ENCODE measurements around the gene IQSEC1. TPM values are rescaled to one million over a fixed set of nuclear protein-coding genes. Genes with fewer than 3 reads are reported as not detected.
A peak's percentile ranks its signal among the peaks of the same experiment; 100 is the strongest.

IQSEC1 gene
- total RNA-seq, 1 donor from 2014 or later, result 31.3 TPM

GRCh38 chr3:12909710-12910109 lies 163.5 kb downstream of the IQSEC1 start:
- DNase-seq (ENCODE audit: low read depth, low spot score), result no peak
- Mint-ChIP-seq H3K4me3 (no peak overlapping the region), H3K4me1 (no peaks in the 10 kb centered on the region), H3K27ac (ENCODE audit: unreplicated experiment) (no peak overlapping the region), H3K36me3 (ENCODE audit: low read depth) (no peaks in the 10 kb centered on the region), H3K27me3 (ENCODE audit: low read depth) (no peaks in the 10 kb centered on the region), H3K9me3 (no peaks in the 10 kb centered on the region)
- no peak for TF ChIP-seq CTCF (conservative IDR thresholded peaks at IDR 0.05)

DNA sequence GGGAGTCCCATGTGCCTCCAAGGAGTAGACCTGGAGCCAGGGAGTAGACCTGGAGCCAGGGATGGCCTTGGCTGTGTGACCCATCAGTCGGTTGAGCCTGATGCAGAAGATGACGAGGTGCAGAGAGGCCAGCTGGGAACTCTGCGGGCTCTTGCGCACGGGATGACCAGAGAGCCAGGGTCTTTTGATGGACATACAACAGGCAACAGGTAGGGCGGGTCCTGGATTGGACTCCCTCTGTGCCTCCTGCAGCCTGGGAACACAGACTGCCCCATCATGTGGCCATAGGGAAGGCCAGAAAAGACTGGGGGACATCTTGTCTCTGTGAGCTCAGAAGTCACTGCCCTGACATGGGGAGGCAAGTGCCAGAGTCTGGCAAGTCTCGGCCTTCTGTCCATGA lies 164.4 kb downstream of the IQSEC1 start:
- Mint-ChIP-seq H3K4me3 (no peak overlapping the region), H3K4me1 (no peaks in the 10 kb centered on the region), H3K27me3 (ENCODE audit: low read depth) (no peaks in the 10 kb centered on the region), H3K36me3 (ENCODE audit: low read depth) (no peaks in the 10 kb centered on the region), H3K9me3 (no peaks in the 10 kb centered on the region), H3K27ac (ENCODE audit: unreplicated experiment) (peak overlapping the region; percentile 12)
- TF ChIP-seq CTCF (conservative IDR thresholded peaks at IDR 0.05), result no peak
- no peak for DNase-seq (ENCODE audit: low read depth, low spot score)

- no peaks in the 10 kb centered on the region for H3K4me1 Mint-ChIP-seq
- no peak for DNase-seq (ENCODE audit: low read depth, low spot score)
- no peak overlapping the region for H3K4me3 Mint-ChIP-seq
- H3K27ac Mint-ChIP-seq (ENCODE audit: unreplicated experiment), result no peak overlapping the region
- H3K36me3 Mint-ChIP-seq (ENCODE audit: low read depth), result no peaks in the 10 kb centered on the region
- no peak for TF ChIP-seq CTCF (conservative IDR thresholded peaks at IDR 0.05)
- H3K9me3 Mint-ChIP-seq, result no peaks in the 10 kb centered on the region
- H3K27me3 Mint-ChIP-seq (ENCODE audit: low read depth), result no peaks in the 10 kb centered on the region
These were observed 165.0 kb downstream of the IQSEC1 start for GRCh38 chr3:12908136-12908730.

- TF ChIP-seq CTCF (conservative IDR thresholded peaks at IDR 0.05), result no peak
- no peak for DNase-seq (ENCODE audit: low read depth, low spot score)
- H3K4me1 Mint-ChIP-seq, result no peaks in the 10 kb centered on the region
- H3K36me3 Mint-ChIP-seq (ENCODE audit: low read depth), result no peaks in the 10 kb centered on the region
- no peak overlapping the region for H3K4me3 Mint-ChIP-seq
- H3K9me3 Mint-ChIP-seq, result no peaks in the 10 kb centered on the region
- no peaks in the 10 kb centered on the region for H3K27me3 Mint-ChIP-seq (ENCODE audit: low read depth)
- peak overlapping the region; percentile 6 for H3K27ac Mint-ChIP-seq (ENCODE audit: unreplicated experiment)
These were observed 165.5 kb downstream of the IQSEC1 start for GRCh38 chr3:12907729-12908128.

GRCh38 chr3:12907296-12907695 lies 165.9 kb downstream of the IQSEC1 start:
- Mint-ChIP-seq H3K4me3 (no peak overlapping the region), H3K27me3 (ENCODE audit: low read depth) (no peaks in the 10 kb centered on the region), H3K9me3 (no peaks in the 10 kb centered on the region), H3K4me1 (no peaks in the 10 kb centered on the region), H3K36me3 (ENCODE audit: low read depth) (no peaks in the 10 kb centered on the region), H3K27ac (ENCODE audit: unreplicated experiment) (no peak overlapping the region)
- no peak for TF ChIP-seq CTCF (conservative IDR thresholded peaks at IDR 0.05)
- no peak for DNase-seq (ENCODE audit: low read depth, low spot score)
